ENCODE measurements around the gene SMIM12.

The SMIM12 gene

GRCh38 chr1:34865981-34866761, 6.6 kb upstream of the SMIM12 start:
- peak overlapping the region; percentile 83 for H3K27ac ChIP-seq

GRCh38 chr1:34865573-34865972, 6.0 kb upstream of the SMIM12 start:
- Histone ChIP-seq H3K9ac (peak overlapping the region; percentile 95), H3K4me3 (IDR thresholded peaks at IDR 0.05; ENCODE audit: insufficient read depth, low read depth, low read length) (peak overlapping the region; percentile 63), H3K27ac (peak overlapping the region; percentile 83)

More at GRCh38 chr1:34865981-34866761, 6.6 kb upstream of the SMIM12 start:
- H3K79me2 ChIP-seq (ENCODE audit: insufficient read depth, low read depth) = no peaks in the 10 kb centered on the region
- H3K36me3 ChIP-seq (ENCODE audit: insufficient read depth) = no peaks in the 10 kb centered on the region
- H4K20me1 ChIP-seq (ENCODE audit: insufficient read depth) = no peaks in the 10 kb centered on the region
- TF ChIP-seq CTCF (conservative IDR thresholded peaks at IDR 0.05; ENCODE audit: low read depth, low read length) = peak; percentile 89
- peaks cover 3% of the 10 kb centered on the region for H3K4me1 ChIP-seq (ENCODE audit: low read depth, poor library complexity, severe bottlenecking)
- peak overlapping the region; percentile 66 for H3K4me2 ChIP-seq
- peak overlapping the region; percentile 95 for H3K9ac ChIP-seq
- H2AFZ ChIP-seq (ENCODE audit: low read depth) = peak overlapping the region; percentile 94
- H3K27me3 ChIP-seq (ENCODE audit: insufficient read depth, low read depth) = no peaks in the 10 kb centered on the region
- peak overlapping the region; percentile 63 for H3K4me3 ChIP-seq (IDR thresholded peaks at IDR 0.05; ENCODE audit: insufficient read depth, low read depth, low read length)

GRCh38 chr1:34864759-34865158, 5.2 kb upstream of the SMIM12 start:
- no peaks in the 10 kb centered on the region for H4K20me1 ChIP-seq (ENCODE audit: insufficient read depth)
- H3K9ac ChIP-seq = no peak overlapping the region
- H3K4me1 ChIP-seq (ENCODE audit: low read depth, poor library complexity, severe bottlenecking) = peaks cover 10% of the 10 kb centered on the region
- H3K4me3 ChIP-seq (IDR thresholded peaks at IDR 0.05; ENCODE audit: insufficient read depth, low read depth, low read length) = no peak overlapping the region
- no peak for TF ChIP-seq CTCF (conservative IDR thresholded peaks at IDR 0.05; ENCODE audit: low read depth, low read length)
- H3K27me3 ChIP-seq (ENCODE audit: insufficient read depth, low read depth) = no peaks in the 10 kb centered on the region
- no peak overlapping the region for H3K4me2 ChIP-seq
- H3K79me2 ChIP-seq (ENCODE audit: insufficient read depth, low read depth) = no peaks in the 10 kb centered on the region
- no peak overlapping the region for H2AFZ ChIP-seq (ENCODE audit: low read depth)
- H3K36me3 ChIP-seq (ENCODE audit: insufficient read depth) = no peaks in the 10 kb centered on the region
- H3K27ac ChIP-seq = no peak overlapping the region

More at GRCh38 chr1:34865573-34865972, 6.0 kb upstream of the SMIM12 start:
- H3K27me3 ChIP-seq (ENCODE audit: insufficient read depth, low read depth) = no peaks in the 10 kb centered on the region
- no peak for TF ChIP-seq CTCF (conservative IDR thresholded peaks at IDR 0.05; ENCODE audit: low read depth, low read length)
- peaks cover 3% of the 10 kb centered on the region for H3K4me1 ChIP-seq (ENCODE audit: low read depth, poor library complexity, severe bottlenecking)
- H4K20me1 ChIP-seq (ENCODE audit: insufficient read depth) = no peaks in the 10 kb centered on the region
- peak overlapping the region; percentile 94 for H2AFZ ChIP-seq (ENCODE audit: low read depth)
- H3K4me2 ChIP-seq = peak overlapping the region; percentile 66
- no peaks in the 10 kb centered on the region for H3K36me3 ChIP-seq (ENCODE audit: insufficient read depth)
- no peaks in the 10 kb centered on the region for H3K79me2 ChIP-seq (ENCODE audit: insufficient read depth, low read depth)

- H3K9ac ChIP-seq = no peak overlapping the region
- H3K36me3 ChIP-seq (ENCODE audit: insufficient read depth) = no peaks in the 10 kb centered on the region
- H3K4me2 ChIP-seq = no peak overlapping the region
- no peaks in the 10 kb centered on the region for H3K27me3 ChIP-seq (ENCODE audit: insufficient read depth, low read depth)
- H3K4me1 ChIP-seq (ENCODE audit: low read depth, poor library complexity, severe bottlenecking) = peaks cover 12% of the 10 kb centered on the region
- no peak for TF ChIP-seq CTCF (conservative IDR thresholded peaks at IDR 0.05; ENCODE audit: low read depth, low read length)
- H3K4me3 ChIP-seq (IDR thresholded peaks at IDR 0.05; ENCODE audit: insufficient read depth, low read depth, low read length) = no peak overlapping the region
- H3K27ac ChIP-seq = no peak overlapping the region
- no peak overlapping the region for H2AFZ ChIP-seq (ENCODE audit: low read depth)
- H3K79me2 ChIP-seq (ENCODE audit: insufficient read depth, low read depth) = peaks cover 11% of the 10 kb centered on the region
- no peaks in the 10 kb centered on the region for H4K20me1 ChIP-seq (ENCODE audit: insufficient read depth)
These were observed 4.0 kb upstream of the SMIM12 start for GRCh38 chr1:34863501-34863900.

Measured in KMS-11 (cell line).